HEK293 (cell line): Measurements from ENCODE around the gene GPC2.

Experiments used
- EGR2 ChIP-seq: fragments of 450-650 bp; formaldehyde crosslinking; IDR thresholded peaks from 2 replicates; pipeline ENCODE4 v1.5.1; 2016; ENCODE audit warnings: low read depth, missing biosample characterization, missing genetic modification characterization
- HOXC10 ChIP-seq: sonication (generic); formaldehyde crosslinking; IDR thresholded peaks from 2 replicates; pipeline ENCODE4 v1.8.1; 2023; ENCODE audit warnings: mild to moderate bottlenecking, missing genetic modification reagents
- PRDM1 ChIP-seq: fragments of 450-650 bp; formaldehyde crosslinking; IDR thresholded peaks from 2 replicates; pipeline ENCODE4; 2016; ENCODE audit warnings: missing biosample characterization, missing genetic modification characterization
- RBAK ChIP-seq: fragments of 450-650 bp; formaldehyde crosslinking; IDR thresholded peaks from 2 replicates; pipeline ENCODE4 v1.5.1; 2016; ENCODE audit warnings: missing biosample characterization, missing genetic modification characterization
- SCRT1 ChIP-seq: fragments of 450-650 bp; formaldehyde crosslinking; IDR thresholded peaks from 2 replicates; pipeline ENCODE4 v1.5.1; 2016; ENCODE audit warnings: missing biosample characterization, missing genetic modification characterization, borderline replicate concordance
- TCF7L2 ChIP-seq: IDR thresholded peaks from 2 replicates; pipeline ENCODE4 v1.6.1; 2011; ENCODE audit warnings: low read depth, mild to moderate bottlenecking, inconsistent platforms, low read length, moderate library complexity, borderline replicate concordance
- ZBTB17 ChIP-seq: fragments of 450-650 bp; formaldehyde crosslinking; IDR thresholded peaks from 2 replicates; pipeline ENCODE4 v1.5.1; 2016; ENCODE audit warnings: missing biosample characterization, missing genetic modification characterization
- ZEB2 ChIP-seq: fragments of 450-650 bp; formaldehyde crosslinking; IDR thresholded peaks from 2 replicates; pipeline ENCODE4 v1.5.1; 2016; ENCODE audit warnings: missing biosample characterization, missing genetic modification characterization
- ZFP69B ChIP-seq: fragments of 450-650 bp; formaldehyde crosslinking; IDR thresholded peaks from 2 replicates; pipeline ENCODE4 v1.5.1; 2016; ENCODE audit warnings: missing biosample characterization, missing genetic modification characterization
- ZNF114 ChIP-seq: fragments of 450-650 bp; formaldehyde crosslinking; IDR thresholded peaks from 2 replicates; pipeline ENCODE4 v1.5.0; 2017; ENCODE audit warnings: missing biosample characterization, missing genetic modification characterization
- ZNF133 ChIP-seq: fragments of 450-650 bp; formaldehyde crosslinking; IDR thresholded peaks from 2 replicates; pipeline ENCODE4 v1.5.1; 2016; ENCODE audit warnings: missing biosample characterization, missing genetic modification characterization
- ZNF214 ChIP-seq: fragments of 450-650 bp; formaldehyde crosslinking; IDR thresholded peaks from 2 replicates; pipeline ENCODE4 v1.5.1; 2017; ENCODE audit warnings: missing biosample characterization, mild to moderate bottlenecking, missing genetic modification characterization, borderline replicate concordance
- ZNF23 ChIP-seq: fragments of 450-650 bp; formaldehyde crosslinking; IDR thresholded peaks from 2 replicates; pipeline ENCODE4 v1.5.1; 2016; ENCODE audit warnings: missing biosample characterization, missing genetic modification characterization, borderline replicate concordance
- ZNF239 ChIP-seq: fragments of 450-650 bp; formaldehyde crosslinking; IDR thresholded peaks from 2 replicates; pipeline ENCODE4 v1.5.1; 2016; ENCODE audit warnings: missing biosample characterization, missing genetic modification characterization
- ZNF292 ChIP-seq: fragments of 450-650 bp; formaldehyde crosslinking; IDR thresholded peaks from 2 replicates; pipeline ENCODE4 v1.5.1; 2016; ENCODE audit warnings: low read depth, missing biosample characterization, missing genetic modification characterization, borderline replicate concordance
- ZNF335 ChIP-seq: fragments of 450-650 bp; formaldehyde crosslinking; conservative IDR thresholded peaks from 2 replicates; pipeline ENCODE4 v1.5.1; 2016; ENCODE audit warnings: missing biosample characterization, missing genetic modification characterization
- ZNF350 ChIP-seq: fragments of 450-650 bp; formaldehyde crosslinking; IDR thresholded peaks from 2 replicates; pipeline ENCODE4 v1.5.0; 2017; ENCODE audit warnings: missing biosample characterization, mild to moderate bottlenecking, missing genetic modification characterization
- ZNF510 ChIP-seq: fragments of 450-650 bp; formaldehyde crosslinking; IDR thresholded peaks from 2 replicates; pipeline ENCODE4 v1.5.1; 2018; ENCODE audit warnings: mild to moderate bottlenecking, missing genetic modification characterization, missing biosample characterization; ENCODE audit not compliant: insufficient replicate concordance
- ZNF514 ChIP-seq: fragments of 450-650 bp; formaldehyde crosslinking; IDR thresholded peaks from 2 replicates; pipeline ENCODE4 v1.5.1; 2016; ENCODE audit warnings: missing biosample characterization, missing genetic modification characterization
- ZNF529 ChIP-seq: fragments of 450-650 bp; formaldehyde crosslinking; IDR thresholded peaks from 2 replicates; pipeline ENCODE4 v1.5.1; 2017; ENCODE audit warnings: missing genetic modification characterization, missing biosample characterization; ENCODE audit not compliant: insufficient replicate concordance
- ZNF561 ChIP-seq: fragments of 450-650 bp; IDR thresholded peaks from 2 replicates; pipeline ENCODE4 v1.5.1; 2018; ENCODE audit warnings: missing biosample characterization, missing genetic modification characterization, borderline replicate concordance
- ZNF677 ChIP-seq: fragments of 450-650 bp; IDR thresholded peaks from 2 replicates; pipeline ENCODE4 v1.5.0; 2018; ENCODE audit warnings: missing biosample characterization, mild to moderate bottlenecking, missing genetic modification characterization, moderate library complexity
- ZNF768 ChIP-seq: fragments of 450-650 bp; formaldehyde crosslinking; IDR thresholded peaks from 2 replicates; pipeline ENCODE4 v1.5.1; 2018; ENCODE audit warnings: missing biosample characterization, mild to moderate bottlenecking, missing genetic modification characterization
- ZNF777 ChIP-seq: fragments of 450-650 bp; formaldehyde crosslinking; IDR thresholded peaks from 2 replicates; pipeline ENCODE4 v1.5.1; 2017; ENCODE audit warnings: missing biosample characterization, missing genetic modification characterization, borderline replicate concordance
- ZNF792 ChIP-seq: fragments of 450-650 bp; formaldehyde crosslinking; IDR thresholded peaks from 2 replicates; pipeline ENCODE4 v1.5.1; 2016; ENCODE audit warnings: missing biosample characterization, missing genetic modification characterization
- ZXDB ChIP-seq: fragments of 450-650 bp; formaldehyde crosslinking; IDR thresholded peaks from 2 replicates; pipeline ENCODE4 v1.5.1; 2016; ENCODE audit warnings: missing biosample characterization, missing genetic modification characterization
- TF ChIP-seq, protein P1 (sequence below): fragments of 450-650 bp; formaldehyde crosslinking; IDR thresholded peaks from 2 replicates; pipeline ENCODE4 v1.5.1; 2016; ENCODE audit warnings: missing biosample characterization, missing genetic modification characterization
- TF ChIP-seq, protein P2 (sequence below): fragments of 450-650 bp; formaldehyde crosslinking; IDR thresholded peaks from 2 replicates; pipeline ENCODE4 v1.5.1; 2016; ENCODE audit warnings: missing biosample characterization, missing genetic modification characterization
- TF ChIP-seq, protein P3 (sequence below): fragments of 450-650 bp; formaldehyde crosslinking; IDR thresholded peaks from 2 replicates; pipeline ENCODE4 v1.5.1; 2017; ENCODE audit warnings: missing biosample characterization, missing genetic modification characterization
- TF ChIP-seq, protein P4 (sequence below): fragments of 450-650 bp; formaldehyde crosslinking; IDR thresholded peaks from 2 replicates; pipeline ENCODE4 v1.5.1; 2016; ENCODE audit warnings: missing biosample characterization, missing genetic modification characterization
- TF ChIP-seq, protein P5 (sequence below): fragments of 450-650 bp; formaldehyde crosslinking; IDR thresholded peaks from 2 replicates; pipeline ENCODE4 v1.5.1; 2017; ENCODE audit warnings: missing biosample characterization, missing genetic modification characterization
- TF ChIP-seq, protein P6 (sequence below): fragments of 450-650 bp; formaldehyde crosslinking; IDR thresholded peaks from 2 replicates; pipeline ENCODE4 v1.5.1; 2016; ENCODE audit warnings: missing biosample characterization, missing genetic modification characterization

GPC2 gene

DNA sequence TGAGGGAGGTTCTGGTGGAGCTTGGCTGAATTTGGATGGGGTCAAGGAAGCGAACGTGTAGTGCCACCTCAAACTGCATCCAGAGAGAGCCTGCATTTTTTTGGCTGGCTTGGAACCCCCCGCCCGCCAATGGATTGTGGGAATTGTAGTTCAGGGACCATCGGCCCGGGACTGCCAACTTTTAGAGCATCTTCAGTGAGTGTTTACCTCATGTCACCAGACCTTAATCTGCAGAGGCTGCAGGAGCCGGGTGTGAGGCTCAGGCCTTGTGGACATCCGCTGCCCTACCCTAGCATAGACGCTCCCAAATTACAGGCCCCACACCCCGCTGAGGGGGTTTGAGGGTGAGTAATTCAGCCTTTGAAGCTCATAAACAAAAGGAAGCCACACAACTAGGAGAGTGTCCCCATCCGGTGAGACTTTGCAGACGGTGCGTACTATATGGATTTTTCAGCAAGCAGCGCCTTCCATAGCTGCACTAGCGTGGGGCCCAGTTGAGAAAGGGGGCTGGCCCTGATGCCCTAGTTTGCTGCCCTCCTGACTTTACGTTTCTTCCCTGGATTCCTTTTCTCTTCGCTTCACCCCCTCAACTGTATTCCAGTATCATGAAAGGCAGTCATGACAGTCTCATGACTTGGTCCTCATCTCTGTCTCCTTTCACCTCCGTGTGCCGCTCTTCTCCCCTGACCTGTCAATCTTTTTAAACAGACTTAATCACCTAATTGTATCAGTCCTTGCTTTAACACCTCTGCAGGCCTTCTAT, 57.0 kb downstream of the GPC2 start (continued):
- TF ChIP-seq ZNF292 (tag by site-specific recombination) (no peak), ZNF529 (tag by site-specific recombination) (no peak), ZEB2 (peak; percentile 46; the same call in 1 of the 2 replicates), ZNF677 (tag by site-specific recombination) (no peak), ZNF214 (tag by site-specific recombination) (no peak), ZNF133 (tag by site-specific recombination) (no peak), ZNF792 (tag by site-specific recombination) (no peak), TCF7L2 (0 out of 2 replicates have a peak, but pooled peaks have one; percentile 27), ZNF514 (tag by site-specific recombination) (no peak), ZNF768 (no peak), ZNF777 (0 out of 2 replicates have a peak, but pooled peaks have one; percentile 34), ZNF561 (tag by site-specific recombination) (no peak), HOXC10 (CRISPR knock-in tag) (no peak), SCRT1 (tag by site-specific recombination) (no peak), PRDM1 (tag by site-specific recombination) (no peak), ZBTB17 (tag by site-specific recombination) (peak; percentile 82), ZNF114 (tag by site-specific recombination) (no peak), ZNF350 (tag by site-specific recombination) (no peak), ZNF335 (tag by site-specific recombination) (no peak; the same call in none of the 2 replicates), ZNF239 (tag by site-specific recombination) (no peak), ZNF510 (tag by site-specific recombination) (no peak), ZXDB (tag by site-specific recombination) (no peak), ZFP69B (tag by site-specific recombination) (0 out of 2 replicates have a peak, but pooled peaks have one; percentile 62), ZNF23 (tag by site-specific recombination) (no peak), EGR2 (no peak), RBAK (tag by site-specific recombination) (no peak)
- TF ChIP-seq, protein P1, sequence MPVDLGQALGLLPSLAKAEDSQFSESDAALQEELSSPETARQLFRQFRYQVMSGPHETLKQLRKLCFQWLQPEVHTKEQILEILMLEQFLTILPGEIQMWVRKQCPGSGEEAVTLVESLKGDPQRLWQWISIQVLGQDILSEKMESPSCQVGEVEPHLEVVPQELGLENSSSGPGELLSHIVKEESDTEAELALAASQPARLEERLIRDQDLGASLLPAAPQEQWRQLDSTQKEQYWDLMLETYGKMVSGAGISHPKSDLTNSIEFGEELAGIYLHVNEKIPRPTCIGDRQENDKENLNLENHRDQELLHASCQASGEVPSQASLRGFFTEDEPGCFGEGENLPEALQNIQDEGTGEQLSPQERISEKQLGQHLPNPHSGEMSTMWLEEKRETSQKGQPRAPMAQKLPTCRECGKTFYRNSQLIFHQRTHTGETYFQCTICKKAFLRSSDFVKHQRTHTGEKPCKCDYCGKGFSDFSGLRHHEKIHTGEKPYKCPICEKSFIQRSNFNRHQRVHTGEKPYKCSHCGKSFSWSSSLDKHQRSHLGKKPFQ, result no peak
- TF ChIP-seq, protein P2, sequence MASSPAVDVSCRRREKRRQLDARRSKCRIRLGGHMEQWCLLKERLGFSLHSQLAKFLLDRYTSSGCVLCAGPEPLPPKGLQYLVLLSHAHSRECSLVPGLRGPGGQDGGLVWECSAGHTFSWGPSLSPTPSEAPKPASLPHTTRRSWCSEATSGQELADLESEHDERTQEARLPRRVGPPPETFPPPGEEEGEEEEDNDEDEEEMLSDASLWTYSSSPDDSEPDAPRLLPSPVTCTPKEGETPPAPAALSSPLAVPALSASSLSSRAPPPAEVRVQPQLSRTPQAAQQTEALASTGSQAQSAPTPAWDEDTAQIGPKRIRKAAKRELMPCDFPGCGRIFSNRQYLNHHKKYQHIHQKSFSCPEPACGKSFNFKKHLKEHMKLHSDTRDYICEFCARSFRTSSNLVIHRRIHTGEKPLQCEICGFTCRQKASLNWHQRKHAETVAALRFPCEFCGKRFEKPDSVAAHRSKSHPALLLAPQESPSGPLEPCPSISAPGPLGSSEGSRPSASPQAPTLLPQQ, result peak; percentile 47
- TF ChIP-seq, protein P3, sequence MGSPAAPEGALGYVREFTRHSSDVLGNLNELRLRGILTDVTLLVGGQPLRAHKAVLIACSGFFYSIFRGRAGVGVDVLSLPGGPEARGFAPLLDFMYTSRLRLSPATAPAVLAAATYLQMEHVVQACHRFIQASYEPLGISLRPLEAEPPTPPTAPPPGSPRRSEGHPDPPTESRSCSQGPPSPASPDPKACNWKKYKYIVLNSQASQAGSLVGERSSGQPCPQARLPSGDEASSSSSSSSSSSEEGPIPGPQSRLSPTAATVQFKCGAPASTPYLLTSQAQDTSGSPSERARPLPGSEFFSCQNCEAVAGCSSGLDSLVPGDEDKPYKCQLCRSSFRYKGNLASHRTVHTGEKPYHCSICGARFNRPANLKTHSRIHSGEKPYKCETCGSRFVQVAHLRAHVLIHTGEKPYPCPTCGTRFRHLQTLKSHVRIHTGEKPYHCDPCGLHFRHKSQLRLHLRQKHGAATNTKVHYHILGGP (tag by site-specific recombination), result no peak
- TF ChIP-seq, protein P4, sequence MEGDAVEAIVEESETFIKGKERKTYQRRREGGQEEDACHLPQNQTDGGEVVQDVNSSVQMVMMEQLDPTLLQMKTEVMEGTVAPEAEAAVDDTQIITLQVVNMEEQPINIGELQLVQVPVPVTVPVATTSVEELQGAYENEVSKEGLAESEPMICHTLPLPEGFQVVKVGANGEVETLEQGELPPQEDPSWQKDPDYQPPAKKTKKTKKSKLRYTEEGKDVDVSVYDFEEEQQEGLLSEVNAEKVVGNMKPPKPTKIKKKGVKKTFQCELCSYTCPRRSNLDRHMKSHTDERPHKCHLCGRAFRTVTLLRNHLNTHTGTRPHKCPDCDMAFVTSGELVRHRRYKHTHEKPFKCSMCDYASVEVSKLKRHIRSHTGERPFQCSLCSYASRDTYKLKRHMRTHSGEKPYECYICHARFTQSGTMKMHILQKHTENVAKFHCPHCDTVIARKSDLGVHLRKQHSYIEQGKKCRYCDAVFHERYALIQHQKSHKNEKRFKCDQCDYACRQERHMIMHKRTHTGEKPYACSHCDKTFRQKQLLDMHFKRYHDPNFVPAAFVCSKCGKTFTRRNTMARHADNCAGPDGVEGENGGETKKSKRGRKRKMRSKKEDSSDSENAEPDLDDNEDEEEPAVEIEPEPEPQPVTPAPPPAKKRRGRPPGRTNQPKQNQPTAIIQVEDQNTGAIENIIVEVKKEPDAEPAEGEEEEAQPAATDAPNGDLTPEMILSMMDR, result no peak; the same call in 1 of the 2 replicates
- TF ChIP-seq, protein P5, sequence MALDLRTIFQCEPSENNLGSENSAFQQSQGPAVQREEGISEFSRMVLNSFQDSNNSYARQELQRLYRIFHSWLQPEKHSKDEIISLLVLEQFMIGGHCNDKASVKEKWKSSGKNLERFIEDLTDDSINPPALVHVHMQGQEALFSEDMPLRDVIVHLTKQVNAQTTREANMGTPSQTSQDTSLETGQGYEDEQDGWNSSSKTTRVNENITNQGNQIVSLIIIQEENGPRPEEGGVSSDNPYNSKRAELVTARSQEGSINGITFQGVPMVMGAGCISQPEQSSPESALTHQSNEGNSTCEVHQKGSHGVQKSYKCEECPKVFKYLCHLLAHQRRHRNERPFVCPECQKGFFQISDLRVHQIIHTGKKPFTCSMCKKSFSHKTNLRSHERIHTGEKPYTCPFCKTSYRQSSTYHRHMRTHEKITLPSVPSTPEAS (tag by site-specific recombination), result no peak
- TF ChIP-seq, protein P6, sequence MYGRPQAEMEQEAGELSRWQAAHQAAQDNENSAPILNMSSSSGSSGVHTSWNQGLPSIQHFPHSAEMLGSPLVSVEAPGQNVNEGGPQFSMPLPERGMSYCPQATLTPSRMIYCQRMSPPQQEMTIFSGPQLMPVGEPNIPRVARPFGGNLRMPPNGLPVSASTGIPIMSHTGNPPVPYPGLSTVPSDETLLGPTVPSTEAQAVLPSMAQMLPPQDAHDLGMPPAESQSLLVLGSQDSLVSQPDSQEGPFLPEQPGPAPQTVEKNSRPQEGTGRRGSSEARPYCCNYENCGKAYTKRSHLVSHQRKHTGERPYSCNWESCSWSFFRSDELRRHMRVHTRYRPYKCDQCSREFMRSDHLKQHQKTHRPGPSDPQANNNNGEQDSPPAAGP, result no peak
